ENCODE measurements around the gene DDX6. TPM values are rescaled to one million over a fixed set of nuclear protein-coding genes. Genes with fewer than 3 reads are reported as not detected.
A peak's percentile ranks its signal among the peaks of the same experiment; 100 is the strongest.
"Not testable (repeated sequence)": the region's sequence is repeated elsewhere in the genome, so short reads cannot be mapped to it uniquely, and the experiment has no call there.

DDX6 gene, protein sequence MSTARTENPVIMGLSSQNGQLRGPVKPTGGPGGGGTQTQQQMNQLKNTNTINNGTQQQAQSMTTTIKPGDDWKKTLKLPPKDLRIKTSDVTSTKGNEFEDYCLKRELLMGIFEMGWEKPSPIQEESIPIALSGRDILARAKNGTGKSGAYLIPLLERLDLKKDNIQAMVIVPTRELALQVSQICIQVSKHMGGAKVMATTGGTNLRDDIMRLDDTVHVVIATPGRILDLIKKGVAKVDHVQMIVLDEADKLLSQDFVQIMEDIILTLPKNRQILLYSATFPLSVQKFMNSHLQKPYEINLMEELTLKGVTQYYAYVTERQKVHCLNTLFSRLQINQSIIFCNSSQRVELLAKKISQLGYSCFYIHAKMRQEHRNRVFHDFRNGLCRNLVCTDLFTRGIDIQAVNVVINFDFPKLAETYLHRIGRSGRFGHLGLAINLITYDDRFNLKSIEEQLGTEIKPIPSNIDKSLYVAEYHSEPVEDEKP
- total RNA-seq, result 91.4 TPM
- 10 to 100 TPM; 56.4 to 89.3 (median 70.5) TPM for polyA plus RNA-seq (ENCODE audit: insufficient read depth in 1 of 8, insufficient read length in 8 of 8, low replicate concordance in 1 of 8)
- long read RNA-seq, donor 1, full-length matches to known transcripts, result 6 of 6 reads
- long read RNA-seq, donor 1, partial matches to known transcripts, result 0 of 6 reads
- long read RNA-seq, donor 1, other reads (novel, unspliced or antisense), result 0 of 6 reads
- long read RNA-seq, donor 2, result 0 reads
- long read RNA-seq, donor 3, full-length matches to known transcripts, result 12 of 18 reads
- long read RNA-seq, donor 3, partial matches to known transcripts, result 6 of 18 reads
- long read RNA-seq, donor 3, other reads (novel, unspliced or antisense), result 0 of 18 reads
- long read RNA-seq, donor 4, full-length matches to known transcripts, result 11 of 11 reads
- long read RNA-seq, donor 4, partial matches to known transcripts, result 0 of 11 reads
- long read RNA-seq, donor 4, other reads (novel, unspliced or antisense), result 0 of 11 reads
- long read RNA-seq, donor 5, full-length matches to known transcripts, result 23 of 34 reads
- long read RNA-seq, donor 5, partial matches to known transcripts, result 6 of 34 reads
- long read RNA-seq, donor 5, other reads (novel, unspliced or antisense), result 5 of 34 reads
- long read RNA-seq, donor 6, full-length matches to known transcripts, result 6 of 6 reads
- long read RNA-seq, donor 6, partial matches to known transcripts, result 0 of 6 reads
- long read RNA-seq, donor 6, other reads (novel, unspliced or antisense), result 0 of 6 reads
- long read RNA-seq, donor 7, full-length matches to known transcripts, result 6 of 6 reads
- long read RNA-seq, donor 7, partial matches to known transcripts, result 0 of 6 reads
- long read RNA-seq, donor 7, other reads (novel, unspliced or antisense), result 0 of 6 reads
- long read RNA-seq, donor 8, full-length matches to known transcripts, result 8 of 76 reads
- long read RNA-seq, donor 8, partial matches to known transcripts, result 68 of 76 reads
- long read RNA-seq, donor 8, other reads (novel, unspliced or antisense), result 0 of 76 reads
- long read RNA-seq, donor 9, full-length matches to known transcripts, result 11 of 16 reads
- long read RNA-seq, donor 9, partial matches to known transcripts, result 5 of 16 reads
- long read RNA-seq, donor 9, other reads (novel, unspliced or antisense), result 0 of 16 reads
- long read RNA-seq, donor 10, full-length matches to known transcripts, result 23 of 35 reads
- long read RNA-seq, donor 10, partial matches to known transcripts, result 12 of 35 reads
- long read RNA-seq, donor 10, other reads (novel, unspliced or antisense), result 0 of 35 reads
- long read RNA-seq, donor 11, full-length matches to known transcripts, result 13 of 13 reads
- long read RNA-seq, donor 11, partial matches to known transcripts, result 0 of 13 reads
- long read RNA-seq, donor 11, other reads (novel, unspliced or antisense), result 0 of 13 reads

DNA sequence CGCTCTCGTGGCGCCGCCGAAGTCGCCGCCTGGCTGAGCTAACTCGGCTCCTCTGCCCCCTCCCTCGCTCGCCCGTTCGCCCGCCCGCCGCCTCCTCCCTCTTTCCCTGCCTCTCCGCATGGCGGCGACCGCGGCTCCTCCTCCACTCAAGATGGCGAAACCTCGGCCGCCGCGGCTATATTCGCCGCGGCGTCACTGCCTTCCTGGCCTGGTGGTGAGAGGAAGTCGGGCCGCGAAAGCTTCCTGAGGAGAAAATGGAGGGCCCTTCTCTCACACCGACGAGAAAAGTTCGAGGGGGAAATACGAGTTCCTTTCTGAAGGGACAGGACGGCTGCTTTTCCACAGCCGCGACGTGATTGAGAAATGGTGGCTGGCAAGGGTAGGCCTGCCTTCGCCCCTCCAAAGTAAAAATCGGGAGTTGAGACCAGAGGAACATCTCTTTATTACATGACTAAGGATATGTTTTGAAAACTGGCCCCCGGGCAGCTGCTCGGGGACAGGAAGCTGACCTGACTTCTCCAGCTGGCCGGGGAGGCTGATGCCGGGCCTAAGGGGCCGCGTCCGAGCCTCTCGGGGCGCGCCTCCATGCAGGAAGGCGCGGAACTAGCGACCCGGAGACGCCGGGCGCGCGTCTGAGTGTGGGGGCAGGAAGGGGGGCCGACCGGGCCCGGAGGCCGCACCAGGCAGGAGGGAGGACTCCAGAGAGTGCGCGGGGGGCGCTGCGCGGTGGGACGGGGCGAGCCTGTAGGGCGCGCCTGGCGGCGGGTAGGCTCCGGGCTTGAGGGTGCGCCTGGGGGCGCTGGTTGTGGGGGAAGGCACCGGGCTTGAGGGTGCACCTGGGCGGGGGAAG lies at the start of gene DDX6:
Gene DDX6 (minus strand): TSS at position 54 of the 850 bp plus-strand sequence. CDS start 4,913 bp downstream, outside the sequence.
- no peaks in the 10 kb centered on the region for H3K9me3 ChIP-seq (replicated peaks; ENCODE audit: control insufficient read depth, low read depth, low read length)
- no peaks in the 10 kb centered on the region for H3K27me3 ChIP-seq (ENCODE audit: control insufficient read depth, insufficient read depth, low read length)
- WGBS (ENCODE audit: insufficient coverage), result under 1% methylated on average over 65 of the region's 81 CpGs
- DNase-seq, result peak; percentile 94
- peak within 1 kb of the TSS; percentile 95 for H3K4me3 ChIP-seq (ENCODE audit: low read length)
- peak within 1 kb of the TSS; percentile 100 for H3K27ac ChIP-seq (ENCODE audit: low read length)
- peaks cover 22% of the 10 kb centered on the region for H3K4me1 ChIP-seq (ENCODE audit: control insufficient read depth, insufficient read depth, low read length)
- H3K36me3 ChIP-seq (ENCODE audit: control insufficient read depth, insufficient read depth, low read length), result no peaks in the 10 kb centered on the region

DNA sequence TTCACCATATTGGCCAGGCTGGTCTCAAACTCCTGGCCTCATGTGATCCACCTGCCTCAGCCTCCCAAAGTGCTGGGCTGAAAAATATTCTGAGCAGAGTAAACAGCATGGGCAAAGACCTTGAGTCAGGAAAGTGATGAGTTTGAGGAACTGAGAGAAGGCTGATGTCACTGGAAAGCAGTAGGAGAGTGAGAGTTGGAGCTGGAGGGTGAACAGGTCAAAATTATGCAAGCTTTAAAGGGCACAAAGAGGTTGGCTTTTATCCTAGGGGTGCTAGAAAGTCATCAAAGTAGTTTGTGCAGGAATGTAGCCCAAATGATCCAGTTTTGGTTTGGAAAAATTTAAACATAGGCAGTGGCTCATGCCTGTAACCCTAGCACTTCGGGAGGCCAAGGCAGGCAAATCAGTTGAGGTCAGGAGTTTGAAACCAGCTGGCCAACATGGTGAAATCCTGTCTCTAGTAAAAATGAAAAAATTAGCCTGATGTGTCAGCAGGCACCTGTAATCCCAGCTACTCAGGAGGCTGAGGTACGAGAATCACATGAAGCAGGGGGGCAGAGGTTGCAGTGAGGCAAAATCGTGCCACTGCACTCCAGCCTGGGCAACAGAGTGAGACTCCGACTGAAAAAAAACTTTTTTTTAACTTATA lies 48.1 kb upstream of the DDX6 start:
- no peak overlapping the region for H3K4me3 ChIP-seq (ENCODE audit: low read length)
- H3K36me3 ChIP-seq (ENCODE audit: control insufficient read depth, insufficient read depth, low read length), result no peaks in the 10 kb centered on the region
- peaks cover 2% of the 10 kb centered on the region for H3K27me3 ChIP-seq (ENCODE audit: control insufficient read depth, insufficient read depth, low read length)
- peak; percentile 53 for DNase-seq
- WGBS (ENCODE audit: insufficient coverage), result 80% methylated on average over 1 of the region's 4 CpGs
- H3K27ac ChIP-seq (ENCODE audit: low read length), result no peak overlapping the region
- H3K4me1 ChIP-seq (ENCODE audit: control insufficient read depth, insufficient read depth, low read length), result no peaks in the 10 kb centered on the region
- H3K9me3 ChIP-seq (replicated peaks; ENCODE audit: control insufficient read depth, low read depth, low read length), result no peaks in the 10 kb centered on the region

DNA sequence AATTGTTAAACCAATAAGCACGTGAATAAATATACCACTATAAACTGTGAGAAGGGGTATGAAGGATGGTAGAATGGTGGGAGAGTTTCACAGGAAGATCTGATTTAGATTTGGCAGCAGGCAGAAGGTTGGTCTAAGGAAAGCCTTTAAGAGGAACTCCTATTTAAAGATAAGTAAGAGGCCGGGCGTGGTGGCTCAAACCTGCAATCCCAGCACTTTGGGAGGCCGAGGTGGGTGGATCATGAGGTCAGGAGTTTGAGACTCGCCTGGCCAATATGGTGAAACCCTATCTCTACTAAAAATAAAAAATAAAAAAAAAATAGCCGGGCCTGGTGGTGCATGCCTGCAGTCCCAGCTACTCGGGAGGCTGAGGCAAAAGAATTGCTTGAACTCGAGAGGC lies 46.9 kb upstream of the DDX6 start:
- Histone ChIP-seq H3K27ac (ENCODE audit: low read length) (no peak overlapping the region), H3K4me3 (ENCODE audit: low read length) (no peak overlapping the region), H3K27me3 (ENCODE audit: control insufficient read depth, insufficient read depth, low read length) (peaks cover 2% of the 10 kb centered on the region), H3K4me1 (ENCODE audit: control insufficient read depth, insufficient read depth, low read length) (no peaks in the 10 kb centered on the region), H3K36me3 (ENCODE audit: control insufficient read depth, insufficient read depth, low read length) (no peaks in the 10 kb centered on the region), H3K9me3 (replicated peaks; ENCODE audit: control insufficient read depth, low read depth, low read length) (no peaks in the 10 kb centered on the region)
- no CpG with 5 or more reads among the region's 8 CpGs for WGBS (ENCODE audit: insufficient coverage)
- DNase-seq, result no peak

DNA sequence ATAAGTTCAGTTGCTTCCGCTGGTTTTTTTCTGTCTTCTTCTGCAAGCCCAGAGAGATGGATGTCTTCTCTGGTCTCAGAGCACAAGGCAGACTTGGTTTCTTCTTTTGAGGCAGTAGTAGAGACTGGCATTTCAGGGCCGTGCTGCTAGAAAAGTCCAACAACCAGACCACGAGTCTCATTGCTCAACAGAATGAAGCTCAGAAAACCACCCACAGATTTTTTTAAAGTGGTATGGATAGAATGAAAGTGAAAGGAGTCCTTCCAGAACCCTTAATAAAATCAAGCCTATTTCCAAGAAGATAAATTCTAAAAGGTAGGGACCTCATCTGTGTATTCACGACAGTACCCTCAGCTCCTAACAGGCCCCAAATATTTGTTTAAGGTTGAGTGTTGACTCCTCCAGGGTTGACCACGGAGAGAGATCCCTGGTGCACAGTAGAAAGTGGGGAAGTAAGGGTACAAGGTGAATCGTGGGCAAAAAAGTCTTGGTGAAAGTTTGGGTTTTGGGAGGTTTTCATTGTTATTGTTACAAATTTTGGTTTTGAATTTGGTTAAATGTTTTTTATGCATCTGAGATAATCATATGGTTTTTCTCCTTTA lies 43.6 kb upstream of the DDX6 start:
- no peaks in the 10 kb centered on the region for H3K27me3 ChIP-seq (ENCODE audit: control insufficient read depth, insufficient read depth, low read length)
- H3K9me3 ChIP-seq (replicated peaks; ENCODE audit: control insufficient read depth, low read depth, low read length), result no peaks in the 10 kb centered on the region
- no peak overlapping the region for H3K4me3 ChIP-seq (ENCODE audit: low read length)
- no peaks in the 10 kb centered on the region for H3K36me3 ChIP-seq (ENCODE audit: control insufficient read depth, insufficient read depth, low read length)
- peak; percentile 49 for DNase-seq
- WGBS (ENCODE audit: insufficient coverage), result 86% methylated on average over 2 of the region's 6 CpGs
- no peaks in the 10 kb centered on the region for H3K4me1 ChIP-seq (ENCODE audit: control insufficient read depth, insufficient read depth, low read length)
- no peak overlapping the region for H3K27ac ChIP-seq (ENCODE audit: low read length)

DNA sequence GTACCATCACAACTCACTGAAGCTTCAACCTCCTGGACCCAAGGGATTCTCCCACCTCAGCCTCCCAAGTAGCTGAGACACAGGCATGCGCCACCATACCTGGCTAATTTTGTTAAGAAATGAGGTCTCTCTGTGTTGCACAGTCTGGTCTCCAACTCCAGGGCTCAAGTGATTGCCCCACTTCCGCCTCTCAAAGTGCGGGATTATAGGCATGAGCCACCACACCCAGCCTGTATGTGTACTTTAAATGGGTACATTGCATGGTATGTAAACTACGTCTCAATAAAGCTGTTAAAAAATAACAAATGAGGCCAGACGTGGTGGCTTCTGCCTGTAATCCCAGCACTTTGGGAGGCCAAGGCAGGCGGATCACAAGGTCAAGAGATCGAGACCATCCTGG lies 36.2 kb upstream of the DDX6 start:
- no peaks in the 10 kb centered on the region for H3K27me3 ChIP-seq (ENCODE audit: control insufficient read depth, insufficient read depth, low read length)
- H3K4me1 ChIP-seq (ENCODE audit: control insufficient read depth, insufficient read depth, low read length), result no peaks in the 10 kb centered on the region
- H3K9me3 ChIP-seq (replicated peaks; ENCODE audit: control insufficient read depth, low read depth, low read length), result no peaks in the 10 kb centered on the region
- no peak overlapping the region for H3K4me3 ChIP-seq (ENCODE audit: low read length)
- H3K27ac ChIP-seq (ENCODE audit: low read length), result no peak overlapping the region
- H3K36me3 ChIP-seq (ENCODE audit: control insufficient read depth, insufficient read depth, low read length), result no peaks in the 10 kb centered on the region
- WGBS (ENCODE audit: insufficient coverage), result 78% methylated on average over 3 of the region's 7 CpGs
- DNase-seq, result no peak

DNA sequence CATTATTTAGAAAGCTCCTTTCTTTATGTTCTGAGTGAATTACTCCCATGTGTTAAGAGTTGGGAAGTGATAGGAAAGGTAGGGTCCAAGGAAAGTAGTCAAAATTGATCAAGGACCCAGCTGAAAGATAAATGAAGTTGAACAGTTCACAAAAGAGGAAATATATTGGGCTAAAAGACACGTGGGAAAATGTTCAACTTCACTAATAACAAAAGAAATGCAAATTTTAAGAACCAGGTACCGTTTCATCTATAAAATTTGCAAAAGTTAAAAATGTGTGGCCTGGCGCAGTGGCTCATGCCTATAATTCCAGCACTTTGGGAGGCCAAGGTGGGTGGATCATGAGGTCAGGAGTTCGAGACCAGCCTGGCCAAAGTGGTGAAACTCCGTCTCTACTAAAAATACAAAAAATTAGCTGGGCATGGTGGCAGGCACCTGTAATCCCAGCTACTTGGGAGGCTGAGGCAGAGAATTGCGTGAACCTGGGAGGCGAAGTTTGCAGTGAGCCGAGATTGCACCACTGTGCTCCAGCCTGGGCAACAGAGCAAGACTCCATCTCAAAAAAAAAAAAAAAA lies 32.1 kb upstream of the DDX6 start:
- DNase-seq, result not testable (repeated sequence)
- WGBS (ENCODE audit: insufficient coverage), result 100% methylated on average over 2 of the region's 8 CpGs

DNA sequence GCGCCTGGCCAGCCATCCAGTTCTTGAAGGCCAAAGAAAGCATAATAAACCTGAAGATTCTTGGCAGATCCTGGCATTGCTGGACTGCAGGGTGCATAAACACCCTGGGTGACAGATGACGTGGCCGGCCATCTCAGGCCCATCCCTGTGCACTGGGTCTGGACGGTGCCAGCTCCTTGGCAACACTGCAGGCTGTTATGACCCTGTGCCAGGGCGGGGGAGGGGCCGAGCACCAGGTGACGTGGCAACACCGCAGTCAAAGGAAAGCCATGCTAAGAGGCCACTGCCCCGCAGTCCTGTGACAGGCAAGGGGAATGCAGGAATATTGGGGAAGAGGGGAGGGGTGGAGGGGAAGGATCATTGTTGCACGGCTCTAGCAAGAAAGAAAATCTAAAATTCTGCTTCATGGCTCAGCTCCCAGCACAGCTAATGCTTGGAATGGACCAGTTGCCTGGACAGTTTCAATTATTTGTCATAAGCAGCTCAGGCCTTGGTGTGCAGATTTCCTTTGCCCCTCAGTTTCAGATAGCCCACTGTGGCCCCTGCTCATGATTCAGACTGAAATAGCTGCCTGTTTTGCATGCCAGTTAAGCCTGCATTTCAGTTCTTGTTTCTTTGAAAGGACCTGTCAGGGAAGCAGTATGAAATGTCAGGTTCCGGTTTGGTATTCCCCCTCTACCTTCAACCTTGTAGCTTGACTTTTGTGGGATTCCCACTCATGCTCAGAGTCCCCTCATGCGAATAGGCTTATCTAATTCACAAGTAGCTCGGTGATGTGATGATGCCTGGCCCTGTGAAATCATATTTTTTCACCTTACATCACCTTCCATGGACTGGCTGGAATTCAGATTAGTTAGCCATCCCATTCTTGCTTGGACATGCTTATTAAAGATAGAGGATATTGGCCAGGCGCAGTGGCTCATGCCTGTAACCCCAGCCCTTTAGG lies 29.7 kb upstream of the DDX6 start:
- no peaks in the 10 kb centered on the region for H3K36me3 ChIP-seq (ENCODE audit: control insufficient read depth, insufficient read depth, low read length)
- H3K27me3 ChIP-seq (ENCODE audit: control insufficient read depth, insufficient read depth, low read length), result no peaks in the 10 kb centered on the region
- 63% methylated on average over 12 of the region's 14 CpGs for WGBS (ENCODE audit: insufficient coverage)
- no peak overlapping the region for H3K4me3 ChIP-seq (ENCODE audit: low read length)
- DNase-seq, result peak; percentile 39
- no peaks in the 10 kb centered on the region for H3K9me3 ChIP-seq (replicated peaks; ENCODE audit: control insufficient read depth, low read depth, low read length)
- no peak overlapping the region for H3K27ac ChIP-seq (ENCODE audit: low read length)
- peaks cover 6% of the 10 kb centered on the region for H3K4me1 ChIP-seq (ENCODE audit: control insufficient read depth, insufficient read depth, low read length)

More for the DNA sequence above, 32.1 kb upstream of the DDX6 start:
- not testable (repeated sequence) for H3K4me3 ChIP-seq (ENCODE audit: low read length); H3K27ac ChIP-seq (ENCODE audit: low read length); H3K27me3 ChIP-seq (ENCODE audit: control insufficient read depth, insufficient read depth, low read length); H3K4me1 ChIP-seq (ENCODE audit: control insufficient read depth, insufficient read depth, low read length); H3K36me3 ChIP-seq (ENCODE audit: control insufficient read depth, insufficient read depth, low read length); H3K9me3 ChIP-seq (replicated peaks; ENCODE audit: control insufficient read depth, low read depth, low read length)
